Amniotic epithelial cell (primary cell): Measurements from ENCODE around the gene TUB.
A peak's percentile ranks its signal among the peaks of the same experiment; 100 is the strongest.

Source experiments
- DNase-seq: peaks from one replicate; pipeline ENCODE4 v3.0.0-alpha.2; 2010; ENCODE audit warnings: low read depth

Gene TUB

DNA sequence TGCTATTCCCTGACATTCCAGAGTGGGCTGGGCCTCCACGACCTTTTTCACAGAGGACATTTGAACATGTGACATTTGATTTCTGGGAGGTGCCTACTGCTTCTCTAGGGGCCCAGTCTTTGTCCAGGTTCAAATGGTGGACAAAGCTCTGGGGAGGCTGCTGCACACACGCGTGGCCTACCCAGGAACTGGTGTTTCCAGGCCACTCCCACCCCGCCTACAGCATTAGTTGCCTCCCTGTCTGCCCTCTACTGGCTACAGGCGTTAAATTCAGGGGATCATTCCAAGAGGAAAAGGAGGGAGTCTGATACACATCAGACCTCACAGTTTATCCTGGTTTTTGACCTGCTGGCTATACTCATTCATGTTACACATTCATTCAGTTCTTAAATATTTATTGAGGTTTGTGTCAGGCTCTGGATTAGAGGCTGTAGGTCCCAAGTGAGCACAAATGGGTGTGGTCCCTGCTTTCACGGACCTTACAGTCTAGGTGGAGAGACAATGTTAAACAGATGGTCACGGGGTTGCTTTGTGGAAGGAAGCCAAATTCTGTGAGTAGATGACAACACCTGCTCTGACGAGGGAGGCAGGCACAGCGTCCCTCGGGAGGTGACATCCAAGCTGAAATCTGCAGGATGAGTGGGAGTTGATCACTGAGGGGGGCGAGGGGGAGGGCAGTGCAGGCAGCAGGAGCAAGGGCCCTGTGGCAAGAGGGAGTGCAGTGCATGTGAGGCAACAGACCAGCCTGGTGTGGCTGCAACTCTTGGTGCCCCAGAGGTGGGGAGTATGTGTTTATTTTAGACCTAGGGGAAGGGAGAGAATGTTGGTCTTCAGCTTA, 11.8 kb downstream of the TUB start:
- peak; percentile 70 for DNase-seq

DNA sequence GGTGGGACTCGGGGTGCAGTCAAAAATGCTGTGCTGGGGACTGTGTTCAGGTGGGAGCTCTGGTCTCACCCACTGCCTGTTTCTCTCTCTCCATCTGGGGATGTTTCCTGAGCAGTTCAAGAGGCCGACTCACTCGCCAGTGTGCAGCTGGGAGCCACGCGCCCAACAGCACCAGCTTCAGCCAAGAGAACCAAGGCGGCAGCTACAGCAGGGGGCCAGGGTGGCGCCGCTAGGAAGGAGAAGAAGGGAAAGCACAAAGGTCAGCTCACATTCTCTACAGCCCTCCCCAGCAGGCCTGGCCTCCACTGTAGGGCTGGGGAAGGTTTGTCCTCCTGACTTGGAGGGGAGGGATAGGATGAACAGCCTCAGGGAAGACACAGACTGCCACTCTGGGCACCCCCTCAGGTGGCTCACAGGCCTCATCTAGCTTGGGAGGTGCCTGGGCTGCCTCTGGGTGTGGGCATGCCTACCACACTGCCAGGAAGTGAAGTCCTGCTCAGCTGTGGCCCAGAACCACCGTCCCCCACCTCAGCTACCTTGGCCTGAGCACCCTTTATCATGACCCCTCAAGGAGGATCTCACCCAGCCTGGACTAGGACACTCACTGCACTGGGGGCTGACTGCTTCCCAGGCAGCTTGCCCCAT, 13.0 kb downstream of the TUB start:
- DNase-seq: no peak

DNA sequence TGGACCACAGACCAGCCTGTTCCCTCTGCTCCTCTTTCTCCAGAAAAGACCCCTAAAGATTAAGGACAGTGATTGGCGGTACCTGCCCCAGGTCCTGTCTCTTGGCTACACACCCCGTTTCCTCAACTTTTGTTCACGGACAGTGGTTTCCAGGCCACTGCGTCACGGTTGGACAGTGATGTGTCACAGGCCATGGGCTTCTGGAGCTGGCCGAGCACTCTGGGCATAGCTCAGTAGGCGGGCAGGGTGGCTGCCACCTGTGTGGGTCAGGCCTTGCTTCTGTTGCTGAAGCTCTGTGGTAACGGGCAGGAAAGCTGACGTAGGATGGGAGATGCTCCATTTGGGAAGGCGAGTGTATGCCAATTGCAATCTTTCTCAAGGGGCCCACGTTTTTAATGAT, 13.6 kb downstream of the TUB start:
- DNase-seq: no peak

DNA sequence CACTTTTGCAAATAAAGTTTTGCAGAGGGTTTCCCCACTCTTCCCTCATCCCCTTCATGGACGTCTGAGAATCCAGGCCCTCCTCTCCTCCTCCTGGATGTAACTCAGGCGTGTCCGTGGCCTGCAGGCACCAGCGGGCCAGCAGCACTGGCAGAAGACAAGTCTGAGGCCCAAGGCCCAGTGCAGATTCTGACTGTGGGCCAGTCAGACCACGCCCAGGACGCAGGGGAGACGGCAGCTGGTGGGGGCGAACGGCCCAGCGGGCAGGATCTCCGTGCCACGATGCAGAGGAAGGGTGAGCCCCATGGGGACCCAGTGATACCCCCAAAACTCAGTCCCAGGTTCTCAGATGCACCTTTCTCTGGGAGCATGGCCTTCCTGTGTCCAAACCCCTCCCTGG, 14.4 kb downstream of the TUB start:
- no peak for DNase-seq

DNA sequence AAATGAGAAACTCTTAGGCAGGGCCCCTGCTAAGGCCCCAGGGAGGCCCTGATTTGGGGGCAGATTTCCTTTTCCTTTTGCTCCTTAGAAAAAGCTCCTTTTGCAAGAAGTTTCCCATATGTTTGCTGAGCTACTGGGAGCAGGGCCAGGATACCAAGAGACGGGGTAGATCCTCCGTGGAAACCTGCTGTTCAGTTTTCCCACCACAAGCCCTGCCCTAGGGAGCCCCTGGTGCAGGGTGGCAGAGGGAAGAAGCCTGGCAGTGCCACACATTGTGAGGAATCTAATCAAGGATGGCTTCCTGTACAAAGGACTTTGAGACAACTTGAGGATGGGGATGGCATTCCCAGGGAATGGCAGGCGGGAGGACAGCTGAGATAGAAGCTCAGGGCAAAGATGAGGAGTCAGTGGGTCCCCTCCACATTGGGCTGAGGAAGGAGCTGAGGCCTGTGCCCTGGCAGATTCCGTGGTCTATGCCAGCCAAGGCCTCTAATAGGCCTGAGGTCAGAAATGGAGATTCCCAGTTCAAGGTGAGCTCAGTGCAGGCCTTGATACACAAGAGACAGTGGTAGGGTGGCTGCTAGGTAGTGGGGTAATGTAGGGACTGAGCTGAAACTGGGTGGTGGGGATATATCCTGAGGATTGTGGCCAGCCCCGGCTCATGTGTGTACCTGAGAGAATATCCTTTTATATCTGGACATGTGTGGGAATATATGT, 15.0 kb downstream of the TUB start:
- DNase-seq: no peak

DNA sequence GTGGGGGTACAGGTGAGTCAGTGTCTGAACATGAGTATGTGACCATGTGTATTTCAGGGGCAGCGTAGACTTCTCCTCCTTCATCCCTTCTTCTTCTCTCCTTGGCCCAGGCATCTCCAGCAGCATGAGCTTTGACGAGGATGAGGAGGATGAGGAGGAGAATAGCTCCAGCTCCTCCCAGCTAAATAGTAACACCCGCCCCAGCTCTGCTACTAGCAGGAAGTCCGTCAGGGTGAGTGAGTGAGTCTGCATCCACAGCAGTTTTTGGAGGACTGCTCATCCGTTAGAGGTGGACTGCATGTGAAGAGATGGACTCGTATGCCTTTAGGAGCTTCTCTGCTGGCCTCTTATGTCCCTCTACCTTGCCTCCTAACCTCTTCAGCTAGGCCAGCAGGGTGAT, 15.6 kb downstream of the TUB start:
- no peak for DNase-seq

DNA sequence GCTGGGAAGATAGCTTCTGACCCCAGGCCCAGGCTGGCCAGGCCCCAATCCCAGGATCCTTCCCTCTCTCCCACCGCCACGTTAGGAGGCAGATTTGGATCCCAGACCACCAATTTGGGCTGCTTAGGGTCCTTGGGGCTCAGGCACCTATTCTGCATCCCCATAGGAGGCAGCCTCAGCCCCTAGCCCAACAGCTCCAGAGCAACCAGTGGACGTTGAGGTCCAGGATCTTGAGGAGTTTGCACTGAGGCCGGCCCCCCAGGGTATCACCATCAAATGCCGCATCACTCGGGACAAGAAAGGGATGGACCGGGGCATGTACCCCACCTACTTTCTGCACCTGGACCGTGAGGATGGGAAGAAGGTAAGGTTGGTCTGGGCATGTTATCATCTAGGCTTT, 16.1 kb downstream of the TUB start:
- DNase-seq: no peak

DNA sequence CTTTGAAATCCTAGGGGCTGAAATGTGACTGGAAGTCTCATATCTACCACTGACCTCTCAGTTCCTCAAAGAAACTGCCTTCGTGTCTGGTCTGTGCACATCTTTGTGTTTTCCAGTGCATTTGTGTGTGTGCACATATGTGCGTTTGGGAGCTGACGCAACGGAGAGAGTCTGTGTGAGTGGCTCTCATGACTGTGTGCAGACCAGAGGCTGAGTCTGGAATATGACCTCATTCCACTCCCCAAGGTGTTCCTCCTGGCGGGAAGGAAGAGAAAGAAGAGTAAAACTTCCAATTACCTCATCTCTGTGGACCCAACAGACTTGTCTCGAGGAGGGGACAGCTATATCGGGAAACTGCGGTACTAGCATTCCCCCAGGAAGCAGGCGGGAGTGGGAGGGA, 16.5 kb downstream of the TUB start:
- DNase-seq: peak; percentile 47

DNA sequence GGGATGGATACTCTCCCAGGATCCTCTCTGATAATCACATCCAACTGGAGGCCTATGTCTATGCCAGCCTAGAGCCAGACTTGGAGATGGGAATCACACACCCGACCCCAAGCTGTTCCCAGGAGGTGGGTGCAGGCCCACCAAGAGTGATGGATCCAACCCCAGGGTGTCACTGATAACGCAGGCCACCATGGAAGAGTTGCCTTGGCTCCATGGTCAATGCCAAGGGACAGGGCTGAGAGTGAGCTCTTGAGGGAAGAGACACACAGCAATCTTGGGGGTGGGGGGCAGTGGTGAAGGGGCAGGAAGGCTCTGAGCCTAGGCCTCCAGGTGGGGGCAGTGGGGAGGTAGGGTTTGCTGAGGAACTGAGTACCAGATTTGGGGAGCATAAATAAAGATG, 16.9 kb downstream of the TUB start:
- DNase-seq: no peak

DNA sequence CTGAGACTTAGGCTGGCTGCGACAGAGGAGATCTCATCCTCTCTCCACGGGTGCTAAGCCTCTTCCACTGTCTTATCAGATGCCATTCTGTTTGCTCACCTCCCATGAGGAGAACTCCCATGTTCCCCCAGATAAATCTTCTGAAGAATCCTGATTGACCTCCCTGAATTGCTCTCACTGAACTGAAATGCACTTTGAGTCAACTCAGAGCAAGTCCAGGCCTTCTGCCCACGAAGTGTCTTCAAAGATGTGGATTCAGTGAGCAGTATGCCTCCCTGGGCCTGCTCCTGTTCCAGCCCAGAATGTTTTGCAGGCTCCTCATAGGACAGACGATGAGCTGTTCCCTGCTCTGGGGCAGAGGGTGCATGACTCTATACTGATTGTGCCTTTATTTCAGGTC, 17.4 kb downstream of the TUB start:
- DNase-seq: peak; percentile 91

DNA sequence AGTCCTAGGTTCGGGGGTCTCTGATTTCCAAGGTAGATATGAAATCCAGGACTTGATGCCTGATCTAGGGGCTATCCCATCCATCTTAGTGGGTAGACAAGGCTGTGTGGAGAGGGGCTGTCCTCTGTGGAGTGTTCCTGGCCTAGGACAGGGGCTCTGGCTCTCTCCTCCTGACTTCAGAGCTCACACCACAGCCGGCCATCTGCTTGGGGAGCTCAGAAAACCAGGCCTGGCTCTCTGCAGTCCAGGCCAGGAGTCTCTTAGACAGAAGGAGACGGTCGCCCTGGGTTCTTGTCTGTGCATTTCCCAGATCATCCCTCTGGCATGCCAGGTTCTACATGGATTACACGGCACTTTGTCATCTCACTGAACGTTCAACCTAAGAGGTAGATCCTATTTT, 17.9 kb downstream of the TUB start:
- peak; percentile 25 for DNase-seq

DNA sequence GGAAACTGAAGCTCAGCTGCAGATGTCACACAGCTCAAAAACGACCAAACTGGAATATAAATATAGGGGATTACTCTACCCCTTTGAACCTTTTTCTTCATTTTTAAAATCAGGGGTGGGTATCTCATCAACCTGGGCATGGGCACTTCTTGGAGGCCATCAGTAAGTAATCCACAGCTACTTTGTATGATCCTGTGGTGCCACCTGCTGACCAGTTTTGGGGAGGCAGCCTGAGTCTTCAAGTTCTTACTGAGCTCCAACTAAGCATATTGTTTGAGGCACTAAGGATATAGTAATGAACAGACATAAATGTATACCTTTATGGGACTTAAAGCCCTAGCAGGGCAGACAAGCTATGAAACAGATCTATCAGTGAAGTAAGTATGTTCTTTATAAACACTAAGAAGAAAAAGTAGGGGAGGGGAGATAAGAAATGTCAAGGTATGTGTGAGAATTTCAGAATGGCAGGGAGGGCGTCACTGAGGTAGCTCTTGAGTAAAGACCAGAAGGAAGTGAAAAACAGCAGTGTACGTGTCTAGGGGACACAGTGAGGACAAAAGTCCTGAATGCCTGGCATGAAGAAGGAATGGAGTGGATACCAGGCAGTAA, 18.4 kb downstream of the TUB start:
- peak; percentile 78 for DNase-seq

DNA sequence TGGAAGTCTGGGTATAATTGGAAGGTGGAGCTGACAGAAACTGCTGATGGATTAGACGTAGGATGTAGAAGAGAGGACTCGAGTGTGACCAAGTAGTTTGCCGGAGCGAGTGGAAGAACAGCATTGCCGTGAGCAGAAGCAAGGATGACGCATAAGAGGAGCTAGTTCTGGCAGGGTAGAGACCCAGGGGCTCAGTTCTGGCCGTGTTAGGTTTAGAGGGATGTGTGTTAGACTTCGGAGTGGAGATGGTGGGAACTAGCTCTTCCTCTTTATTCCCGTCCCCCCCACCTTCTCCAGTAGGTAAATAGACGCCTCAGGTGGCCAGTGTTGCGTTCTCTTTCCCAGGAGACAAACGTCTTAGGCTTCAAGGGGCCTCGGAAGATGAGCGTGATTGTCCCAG, 19.1 kb downstream of the TUB start:
- DNase-seq: no peak

DNA sequence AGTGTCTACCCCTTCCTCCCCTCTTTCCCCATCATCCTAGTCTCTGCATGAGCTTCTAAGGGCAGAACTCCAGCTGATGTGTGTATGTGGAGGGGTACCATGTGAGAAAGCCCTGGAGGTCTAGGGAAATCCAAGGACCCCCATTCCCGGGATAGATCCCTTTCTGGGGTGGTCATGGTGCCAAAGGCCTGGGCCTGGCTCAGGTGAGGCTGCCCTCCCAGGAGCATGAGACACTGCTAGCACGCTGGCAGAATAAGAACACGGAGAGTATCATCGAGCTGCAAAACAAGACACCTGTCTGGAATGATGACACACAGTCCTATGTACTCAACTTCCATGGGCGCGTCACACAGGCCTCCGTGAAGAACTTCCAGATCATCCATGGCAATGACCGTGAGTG, 19.6 kb downstream of the TUB start:
- DNase-seq: no peak

DNA sequence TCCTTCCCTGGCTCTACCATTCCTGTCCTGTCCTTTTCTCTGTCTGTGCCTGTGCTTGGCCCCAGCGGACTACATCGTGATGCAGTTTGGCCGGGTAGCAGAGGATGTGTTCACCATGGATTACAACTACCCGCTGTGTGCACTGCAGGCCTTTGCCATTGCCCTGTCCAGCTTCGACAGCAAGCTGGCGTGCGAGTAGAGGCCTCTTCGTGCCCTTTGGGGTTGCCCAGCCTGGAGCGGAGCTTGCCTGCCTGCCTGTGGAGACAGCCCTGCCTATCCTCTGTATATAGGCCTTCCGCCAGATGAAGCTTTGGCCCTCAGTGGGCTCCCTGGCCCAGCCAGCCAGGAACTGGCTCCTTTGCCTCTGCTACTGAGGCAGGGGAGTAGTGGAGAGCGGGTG, 20.4 kb downstream of the TUB start:
- no peak for DNase-seq

DNA sequence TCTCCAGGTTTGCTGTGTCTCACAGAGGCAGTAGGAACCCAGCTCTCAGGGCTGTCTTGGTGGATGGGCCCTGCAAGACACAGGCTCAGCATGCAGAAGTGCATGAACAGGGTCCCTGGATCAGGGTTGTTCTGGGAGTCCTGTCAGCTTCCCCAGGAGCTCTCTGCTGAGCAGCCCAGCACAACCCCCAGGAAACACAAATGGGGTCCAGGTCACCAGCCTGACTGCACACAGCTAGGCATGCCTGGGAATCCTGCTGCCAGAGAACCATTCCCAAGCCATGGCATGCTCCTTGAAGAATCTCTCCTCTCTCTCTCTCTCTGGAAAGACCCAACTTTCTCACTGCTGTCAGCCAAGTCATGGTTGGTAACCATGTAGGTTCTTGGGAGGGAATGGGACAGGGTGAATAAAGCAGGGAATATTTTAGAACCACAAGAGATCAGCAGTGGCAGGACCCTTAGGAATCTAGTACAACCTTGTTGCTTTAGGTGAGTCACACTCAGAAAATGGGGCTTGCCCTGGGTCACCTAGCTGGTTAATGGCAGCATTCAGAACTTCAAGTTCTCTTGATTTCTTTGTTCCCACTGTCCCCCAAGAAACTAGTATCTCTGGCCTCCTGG, 21.4 kb downstream of the TUB start:
- DNase-seq: no peak

DNA sequence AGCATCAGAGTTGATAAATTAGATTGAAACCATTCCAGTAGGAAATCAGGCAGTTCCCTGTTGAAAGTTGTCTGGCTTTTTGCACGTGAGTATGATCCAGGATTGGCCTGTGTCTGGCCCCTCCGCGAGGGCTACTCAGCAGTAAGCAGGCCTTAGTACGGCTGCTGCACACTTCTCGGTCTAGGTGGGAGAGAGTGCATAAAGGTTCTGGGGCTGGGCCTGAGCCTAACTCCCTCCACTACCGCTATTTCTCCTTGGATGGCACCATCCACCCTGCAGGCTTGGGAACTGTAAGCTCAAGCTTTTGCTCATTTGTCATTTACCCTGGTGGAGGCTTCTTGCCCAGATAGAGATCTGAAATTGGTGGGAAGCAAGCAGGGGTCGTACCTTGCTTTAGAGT, 22.0 kb downstream of the TUB start:
- no peak for DNase-seq

DNA sequence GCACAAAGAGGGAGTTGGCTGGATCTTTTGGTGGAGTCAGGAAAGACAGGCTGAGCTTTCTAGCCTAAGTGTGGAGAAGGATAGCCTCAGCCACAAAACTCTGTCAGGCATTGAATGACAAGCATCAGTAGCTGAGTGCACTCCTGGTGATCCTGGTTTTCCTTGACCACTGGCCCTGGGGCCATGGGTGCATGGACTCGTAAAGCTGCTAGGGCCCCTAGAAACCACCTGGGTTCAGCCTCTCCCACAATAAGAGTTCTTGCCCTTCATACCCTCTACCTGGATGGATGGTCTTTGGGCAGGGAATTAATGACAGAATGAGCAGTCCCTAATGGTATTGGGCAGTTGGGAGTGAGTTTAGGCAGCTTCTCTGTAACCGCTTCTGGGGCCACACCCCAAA, 22.9 kb downstream of the TUB start:
- DNase-seq: no peak

DNA sequence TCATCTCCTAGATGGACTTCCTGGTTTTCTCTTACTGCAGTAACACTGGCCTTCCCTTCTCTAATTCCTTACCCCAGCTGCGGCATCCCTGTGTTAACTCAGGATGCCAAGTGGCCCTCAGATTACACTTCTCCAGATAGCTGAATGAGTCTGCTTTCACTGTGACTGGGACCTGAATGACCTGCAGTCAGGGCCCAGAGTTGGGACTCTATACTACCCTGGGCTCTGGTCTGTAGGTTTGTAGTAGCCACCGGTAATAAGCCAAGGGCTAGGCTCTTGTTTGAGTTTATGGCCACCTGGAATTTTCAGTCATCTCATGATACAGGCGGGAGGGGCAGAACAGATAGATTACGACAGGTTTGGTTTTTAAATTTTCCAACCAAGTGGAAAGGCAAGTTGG, 24.1 kb downstream of the TUB start:
- DNase-seq: no peak

DNA sequence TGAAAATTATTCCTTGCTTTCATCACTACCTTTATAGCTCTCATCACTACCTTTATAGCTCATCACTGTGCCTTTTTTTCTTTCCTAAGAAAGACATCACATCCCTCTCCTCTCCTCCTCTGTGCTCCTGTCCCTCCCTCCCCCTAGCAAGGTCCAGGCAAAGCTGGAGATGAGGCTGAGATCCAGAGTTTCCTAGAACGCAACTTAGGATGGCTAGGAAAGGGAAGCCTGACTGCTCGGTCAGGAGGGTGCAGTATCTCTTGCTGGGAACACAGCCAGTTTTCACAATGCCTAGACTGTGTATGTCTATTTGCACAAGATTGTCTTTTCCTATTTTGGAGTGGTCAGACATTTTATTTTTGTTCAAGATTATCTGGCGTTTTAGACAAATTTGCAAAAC, 24.7 kb downstream of the TUB start:
- DNase-seq: no peak

DNA sequence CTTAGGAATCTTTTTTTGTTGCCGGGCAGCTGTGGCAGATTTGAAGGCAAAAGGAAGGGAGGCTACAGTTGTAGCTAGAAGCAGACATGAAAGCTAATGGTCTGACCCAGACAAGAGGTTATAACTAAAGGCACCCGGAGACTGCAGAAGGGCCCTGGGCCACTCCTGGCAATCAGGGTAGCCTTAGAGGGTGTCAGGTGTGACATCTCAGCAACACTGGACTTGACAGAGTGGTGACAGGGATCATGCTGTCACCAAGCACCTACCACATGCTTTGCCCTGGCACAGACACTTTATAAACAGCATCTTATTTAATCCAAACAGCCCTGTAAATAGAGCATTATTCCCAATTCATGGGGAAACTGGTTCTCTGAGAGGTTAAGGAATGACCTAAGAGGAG, 25.7 kb downstream of the TUB start:
- no peak for DNase-seq

DNA sequence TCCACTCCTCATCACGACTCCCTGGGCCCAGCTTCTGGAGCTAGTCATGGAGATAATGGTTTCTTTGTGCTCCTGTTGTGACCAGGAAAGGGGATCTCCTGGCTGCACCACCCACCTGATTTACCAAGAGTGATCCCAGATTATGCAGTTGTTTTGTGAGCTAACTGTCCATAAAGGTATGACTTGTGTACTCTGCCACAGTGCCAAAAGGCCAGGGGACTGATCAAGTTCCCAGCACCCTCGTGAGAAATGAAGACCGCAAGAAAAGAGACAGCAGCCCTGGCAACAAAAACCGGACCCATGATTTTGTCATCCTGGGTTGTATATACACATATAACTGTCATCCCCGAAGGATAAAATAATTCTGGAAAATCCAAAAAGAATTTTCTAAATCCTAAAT, 26.6 kb downstream of the TUB start:
- DNase-seq: no peak
